ENCODE measurements around the gene UMAD1.

DNA sequence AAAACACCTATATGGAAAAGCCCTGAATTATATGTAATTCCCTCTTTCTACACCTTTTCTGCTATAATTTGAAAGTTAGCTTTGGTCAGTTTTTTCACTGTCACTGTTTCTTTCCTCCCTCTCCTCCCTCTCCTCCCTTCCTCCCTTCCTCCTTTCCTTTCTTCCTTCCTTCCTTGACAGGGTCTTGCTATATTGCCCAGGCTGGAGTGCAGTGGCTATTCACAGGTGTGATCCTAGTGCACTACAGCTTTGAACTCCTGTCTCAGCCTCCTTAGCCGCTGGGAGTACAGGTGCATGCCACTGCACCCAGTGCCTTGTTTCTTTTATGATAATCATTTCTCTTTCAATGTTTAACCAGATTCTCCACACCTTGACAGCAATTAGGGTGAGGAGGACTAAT lies 22.1 kb upstream of the UMAD1 start:
- TF ChIP-seq POLR2A (IDR thresholded peaks at IDR 0.05) = no peak
- TF ChIP-seq, protein P1, sequence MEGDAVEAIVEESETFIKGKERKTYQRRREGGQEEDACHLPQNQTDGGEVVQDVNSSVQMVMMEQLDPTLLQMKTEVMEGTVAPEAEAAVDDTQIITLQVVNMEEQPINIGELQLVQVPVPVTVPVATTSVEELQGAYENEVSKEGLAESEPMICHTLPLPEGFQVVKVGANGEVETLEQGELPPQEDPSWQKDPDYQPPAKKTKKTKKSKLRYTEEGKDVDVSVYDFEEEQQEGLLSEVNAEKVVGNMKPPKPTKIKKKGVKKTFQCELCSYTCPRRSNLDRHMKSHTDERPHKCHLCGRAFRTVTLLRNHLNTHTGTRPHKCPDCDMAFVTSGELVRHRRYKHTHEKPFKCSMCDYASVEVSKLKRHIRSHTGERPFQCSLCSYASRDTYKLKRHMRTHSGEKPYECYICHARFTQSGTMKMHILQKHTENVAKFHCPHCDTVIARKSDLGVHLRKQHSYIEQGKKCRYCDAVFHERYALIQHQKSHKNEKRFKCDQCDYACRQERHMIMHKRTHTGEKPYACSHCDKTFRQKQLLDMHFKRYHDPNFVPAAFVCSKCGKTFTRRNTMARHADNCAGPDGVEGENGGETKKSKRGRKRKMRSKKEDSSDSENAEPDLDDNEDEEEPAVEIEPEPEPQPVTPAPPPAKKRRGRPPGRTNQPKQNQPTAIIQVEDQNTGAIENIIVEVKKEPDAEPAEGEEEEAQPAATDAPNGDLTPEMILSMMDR (IDR thresholded peaks at IDR 0.05) = no peak

Measured in Peyer's patch (tissue), 4 donors.